AG04450 (cell line): ENCODE results near the gene TANC1. TPM values are rescaled to one million over a fixed set of nuclear protein-coding genes. Genes with fewer than 3 reads are reported as not detected.

ENCODE experiments used
- CTCF ChIA-PET: fragments of 300-600, 350-600 bp; formaldehyde crosslinking; extraction: SDS; loops from one replicate; lab custom pipeline; 2022; ENCODE audit warnings: antibody characterized with exemption, inconsistent platforms; lab: Charles Lee
- POLR2A ChIA-PET: fragments of 350-600 bp; formaldehyde crosslinking; extraction: SDS; loops from one replicate; lab custom pipeline; 2021; ENCODE audit warnings: antibody characterized with exemption, inconsistent platforms; lab: Yijun Ruan, JAX
- DNase-seq: peaks from one replicate; pipeline ENCODE4 v3.0.0-alpha.2; 2011; ENCODE audit warnings: low read depth, low spot score
- H3K27ac ChIP-seq: one replicate; pipeline ENCODE4 v1.5.1; 2012; ENCODE audit warnings: low read depth, low read length, control low read depth
- H3K27me3 ChIP-seq: one replicate; pipeline ENCODE4 v1.6.0; 2012; ENCODE audit warnings: low read length; ENCODE audit not compliant: control insufficient read depth, insufficient read depth
- H3K4me3 ChIP-seq: 2 replicates; pipeline ENCODE4 v1.5.1; 2011; ENCODE audit warnings: mild to moderate bottlenecking, low read depth, low read length, control low read depth
- H3K9me3 ChIP-seq: 2 replicates; pipeline ENCODE4 v1.5.1; 2012; ENCODE audit warnings: low read length; ENCODE audit not compliant: control insufficient read depth, insufficient read depth
- CTCF ChIP-seq: IDR thresholded peaks from 2 replicates; pipeline ENCODE4 v1.5.1; 2011; ENCODE audit warnings: low read depth, low read length, control low read depth, inconsistent platforms
- polyA plus RNA-seq: library from polyadenylated mRNA; depleted of rRNA; stranded (reverse); fragments of >200 nt; gene quantifications from 2 replicates; pipeline ENCODE4 v1.2.3, GENCODE V29; 2011

TANC1 gene
- polyA plus RNA-seq, 1 experiment = 28.0 TPM

DNA sequence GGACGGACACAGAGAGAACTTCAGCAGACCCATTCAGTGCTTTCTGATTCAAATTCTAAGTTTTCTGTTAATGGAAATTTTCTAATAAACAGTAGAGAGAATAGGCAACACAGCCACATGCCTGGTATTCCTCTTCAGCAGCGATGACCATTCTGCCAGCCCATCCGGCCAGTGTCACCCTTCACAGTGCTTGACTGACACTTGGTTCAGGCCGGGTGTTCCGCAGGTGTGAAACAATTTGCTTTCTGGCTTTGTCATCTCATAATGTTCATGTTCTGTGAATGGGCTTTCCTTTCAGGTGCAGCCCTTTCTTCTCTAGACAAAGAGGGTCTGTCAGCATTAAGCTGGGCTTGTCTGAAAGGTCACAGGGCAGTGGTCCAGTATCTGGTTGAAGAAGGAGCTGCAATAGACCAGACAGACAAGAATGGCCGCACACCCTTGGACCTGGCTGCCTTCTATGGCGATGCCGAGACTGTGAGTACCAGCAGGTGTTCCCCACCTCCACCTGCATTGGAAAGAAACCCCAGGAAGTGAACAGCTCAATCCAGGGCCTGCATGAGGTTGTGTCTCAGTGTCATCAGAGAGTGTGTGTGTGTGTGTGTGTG, 251.1 kb downstream of the TANC1 start:
- ChIA-PET POLR2A (no interaction called here), CTCF (no interaction called here)
- DNase-seq = no peak
- Histone ChIP-seq H3K9me3 (peaks cover 9% of the 10 kb centered on the region; the same call in 1 of the 2 replicates), H3K4me3 (no peak overlapping the region), H3K27ac (no peak overlapping the region), H3K27me3 (no peaks in the 10 kb centered on the region)
- TF ChIP-seq CTCF = no peak

GRCh38 chr2:159224061-159224813, 255.8 kb downstream of the TANC1 start:
- POLR2A ChIA-PET = no interaction called here

DNA sequence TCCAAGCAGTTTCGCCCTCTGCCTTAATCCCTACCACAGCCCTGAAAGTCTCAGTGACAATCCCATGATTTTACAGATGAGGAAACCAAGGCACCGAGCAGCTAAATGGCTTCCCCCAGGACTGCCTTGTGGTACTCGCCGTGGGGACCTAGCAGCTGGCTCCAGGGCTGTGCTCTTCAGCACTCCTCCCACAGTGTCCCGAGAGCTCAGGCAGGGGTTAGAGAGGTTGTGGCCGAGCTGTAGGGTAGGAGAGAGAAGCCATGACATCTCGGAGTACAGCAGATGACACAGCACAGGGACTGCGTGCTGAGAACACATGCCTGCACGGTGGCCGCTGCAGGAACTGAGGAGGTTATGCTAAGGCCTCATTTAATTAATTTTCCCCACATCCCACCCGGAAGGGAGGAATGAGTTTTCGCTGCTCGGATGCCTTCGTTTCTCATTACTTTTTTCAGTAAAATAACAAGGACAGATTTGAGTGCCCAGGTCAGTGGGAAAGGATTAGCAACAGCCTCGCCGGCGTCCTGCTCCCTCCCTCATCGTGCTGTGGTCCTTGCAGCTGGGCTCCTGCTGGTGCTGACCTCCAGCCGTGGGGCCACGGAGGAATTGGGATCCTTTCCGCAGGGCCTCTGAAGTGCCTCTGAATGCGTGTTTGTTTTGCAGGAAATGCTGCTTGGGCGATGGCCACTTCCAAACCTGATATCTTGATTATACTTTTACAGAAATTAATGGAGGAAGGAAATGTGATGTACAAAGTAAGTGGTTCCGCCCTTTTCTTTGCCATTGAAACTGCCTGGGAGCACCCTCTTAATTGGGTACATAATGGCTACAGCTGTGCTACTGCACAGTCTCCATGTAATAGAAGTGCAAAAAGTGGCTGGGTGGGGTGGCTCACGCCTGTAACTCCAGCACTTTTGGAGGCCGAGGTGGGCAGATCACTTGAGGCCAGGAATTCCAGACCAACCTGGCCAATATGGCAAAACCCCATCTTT, 256.9 kb downstream of the TANC1 start:
- no peak for TF ChIP-seq CTCF
- no peaks in the 10 kb centered on the region for H3K27me3 ChIP-seq
- H3K9me3 ChIP-seq = no peaks in the 10 kb centered on the region
- CTCF ChIA-PET = no interaction called here
- no peak overlapping the region for H3K27ac ChIP-seq
- POLR2A ChIA-PET = no interaction called here
- DNase-seq = no peak
- H3K4me3 ChIP-seq = no peak overlapping the region

More at GRCh38 chr2:159224061-159224813, 255.8 kb downstream of the TANC1 start:
- Histone ChIP-seq H3K4me3 (no peak overlapping the region), H3K9me3 (no peaks in the 10 kb centered on the region), H3K27me3 (no peaks in the 10 kb centered on the region), H3K27ac (no peak overlapping the region)
- CTCF ChIA-PET = interaction anchor here (1.3 kb wide), 1 partner anchor 39 kb away, joined by 3 read pairs; no protein-coding TSS in a partner anchor
- no peak for TF ChIP-seq CTCF
- DNase-seq = no peak

DNA sequence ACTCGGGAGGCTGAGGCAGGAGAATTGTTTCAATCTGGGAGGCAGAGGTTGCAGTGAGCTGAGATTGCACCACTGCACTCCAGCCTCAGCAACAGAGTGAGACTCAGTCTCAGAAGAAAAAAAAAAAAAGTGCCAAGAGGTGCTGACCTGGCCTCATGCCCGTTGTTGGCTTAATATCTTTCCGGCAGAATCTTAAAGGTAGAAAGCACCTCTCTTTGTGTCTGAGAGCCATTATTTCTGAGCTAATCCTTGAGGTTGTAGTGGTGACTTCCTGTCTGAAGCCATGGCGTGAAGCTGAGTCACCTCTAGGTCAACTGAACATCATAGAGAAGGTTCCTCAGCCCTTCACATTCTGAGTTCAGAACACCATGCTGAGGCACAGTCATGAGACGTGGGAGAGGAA, 257.6 kb downstream of the TANC1 start:
- H3K27ac ChIP-seq = no peak overlapping the region
- H3K4me3 ChIP-seq = no peak overlapping the region
- ChIA-PET POLR2A (interaction anchor here (1.8 kb wide), 1 partner anchor 24 kb away, joined by 4 read pairs; no protein-coding TSS in a partner anchor), CTCF (no interaction called here)
- DNase-seq = no peak
- no peaks in the 10 kb centered on the region for H3K27me3 ChIP-seq
- no peaks in the 10 kb centered on the region for H3K9me3 ChIP-seq
- TF ChIP-seq CTCF = no peak
